Loucy (cell line): ENCODE data around the gene TNPO1.

ENCODE experiments used
- H2AFZ ChIP-seq: fragments of 200-600 bp; sonication (generic); 2 replicates; pipeline ENCODE4 v1.6.0; 2016; ENCODE audit warnings: antibody characterized with exemption, mild to moderate bottlenecking, low read length, moderate library complexity
- H3F3A ChIP-seq: fragments of 200-600 bp; 2 replicates; pipeline ENCODE4 v1.6.0; 2016; ENCODE audit warnings: antibody characterized with exemption, low read depth, mild to moderate bottlenecking
- H3K27me3 ChIP-seq: fragments of 200-600 bp; sonication (generic); 2 replicates; pipeline ENCODE4 v1.6.1; 2014; ENCODE audit warnings: low read length, mild to moderate bottlenecking; ENCODE audit not compliant: insufficient read depth, poor library complexity, severe bottlenecking
- H3K36me3 ChIP-seq: fragments of 200-600 bp; sonication (generic); 2 replicates; pipeline ENCODE4 v1.6.1; 2016; ENCODE audit warnings: low read length; ENCODE audit not compliant: insufficient read depth
- H3K4me1 ChIP-seq: fragments of 200-600 bp; sonication (generic); 2 replicates; pipeline ENCODE4 v1.5.1; 2014; ENCODE audit warnings: low read length, mild to moderate bottlenecking; ENCODE audit not compliant: insufficient read depth, poor library complexity, severe bottlenecking
- H3K4me2 ChIP-seq: fragments of 200-600 bp; sonication (generic); 2 replicates; pipeline ENCODE4 v1.6.0; 2014; ENCODE audit warnings: antibody characterized with exemption, low read length, low read depth, mild to moderate bottlenecking; ENCODE audit not compliant: poor library complexity, severe bottlenecking
- H3K4me3 ChIP-seq: fragments of 200-600 bp; sonication (generic); 2 replicates; pipeline ENCODE4 v1.5.1; 2014; ENCODE audit warnings: low read length, mild to moderate bottlenecking, mixed read lengths; ENCODE audit not compliant: poor library complexity, severe bottlenecking
- H3K79me2 ChIP-seq: fragments of 200-600 bp; sonication (generic); 2 replicates; pipeline ENCODE4 v1.6.1; 2014; ENCODE audit warnings: low read length; ENCODE audit not compliant: insufficient read depth
- H3K9ac ChIP-seq: fragments of 200-600 bp; sonication (generic); 2 replicates; pipeline ENCODE4 v1.6.0; 2014; ENCODE audit warnings: mild to moderate bottlenecking, low read depth, low read length, moderate library complexity; ENCODE audit not compliant: poor library complexity, severe bottlenecking
- H3K9me2 ChIP-seq: fragments of 200-600 bp; sonication (generic); replicated peaks from 2 replicates; pipeline ENCODE4 v1.6.1; 2016; ENCODE audit warnings: low read depth, low read length, mixed read lengths
- H3K9me3 ChIP-seq: fragments of 200-600 bp; sonication (generic); 2 replicates; pipeline ENCODE4 v1.6.1; 2014; ENCODE audit warnings: mild to moderate bottlenecking, antibody characterized with exemption, low read length, low read depth; ENCODE audit not compliant: insufficient read depth
- H4K20me1 ChIP-seq: fragments of 200-600 bp; sonication (generic); 2 replicates; pipeline ENCODE4 v1.6.0; 2014; ENCODE audit warnings: antibody characterized with exemption, low read length, mild to moderate bottlenecking; ENCODE audit not compliant: insufficient read depth, poor library complexity, severe bottlenecking
- EZH2phosphoT487 ChIP-seq: fragments of 200-600 bp; IDR thresholded peaks from 2 replicates; pipeline ENCODE4 v1.6.1; 2018; ENCODE audit warnings: antibody characterized with exemption, mild to moderate bottlenecking, moderate library complexity, borderline replicate concordance
- TF ChIP-seq, protein P1 (sequence below): fragments of 200-600 bp; sonication (generic); conservative IDR thresholded peaks from 2 replicates; pipeline ENCODE4 v1.5.1; 2014; ENCODE audit warnings: mild to moderate bottlenecking, antibody characterized with exemption, low read length

Gene TNPO1

DNA sequence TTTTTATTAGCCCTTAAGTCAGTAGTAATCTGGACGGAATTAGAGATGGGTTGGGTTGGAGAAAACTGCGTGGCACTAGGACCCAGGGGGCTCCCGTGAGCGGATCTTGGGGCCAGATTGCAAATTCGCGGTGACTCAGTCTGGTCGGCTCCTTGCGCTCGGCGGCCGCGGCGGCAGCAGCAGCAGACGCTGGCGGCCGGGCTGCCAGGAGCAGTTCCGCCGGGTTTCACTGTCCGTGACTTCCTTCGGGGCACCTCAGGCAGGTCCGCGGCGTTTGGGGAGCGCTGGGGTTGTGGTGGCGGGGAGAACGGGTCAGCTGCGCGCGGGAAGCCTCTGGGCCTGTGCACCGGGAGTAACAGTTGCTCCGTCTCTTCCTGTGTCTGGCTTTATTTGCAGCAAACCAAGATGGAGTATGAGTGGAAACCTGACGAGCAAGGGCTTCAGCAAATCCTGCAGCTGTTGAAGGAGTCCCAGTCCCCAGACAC is 31.6 kb downstream of the TNPO1 start:
- TF ChIP-seq, protein P1, sequence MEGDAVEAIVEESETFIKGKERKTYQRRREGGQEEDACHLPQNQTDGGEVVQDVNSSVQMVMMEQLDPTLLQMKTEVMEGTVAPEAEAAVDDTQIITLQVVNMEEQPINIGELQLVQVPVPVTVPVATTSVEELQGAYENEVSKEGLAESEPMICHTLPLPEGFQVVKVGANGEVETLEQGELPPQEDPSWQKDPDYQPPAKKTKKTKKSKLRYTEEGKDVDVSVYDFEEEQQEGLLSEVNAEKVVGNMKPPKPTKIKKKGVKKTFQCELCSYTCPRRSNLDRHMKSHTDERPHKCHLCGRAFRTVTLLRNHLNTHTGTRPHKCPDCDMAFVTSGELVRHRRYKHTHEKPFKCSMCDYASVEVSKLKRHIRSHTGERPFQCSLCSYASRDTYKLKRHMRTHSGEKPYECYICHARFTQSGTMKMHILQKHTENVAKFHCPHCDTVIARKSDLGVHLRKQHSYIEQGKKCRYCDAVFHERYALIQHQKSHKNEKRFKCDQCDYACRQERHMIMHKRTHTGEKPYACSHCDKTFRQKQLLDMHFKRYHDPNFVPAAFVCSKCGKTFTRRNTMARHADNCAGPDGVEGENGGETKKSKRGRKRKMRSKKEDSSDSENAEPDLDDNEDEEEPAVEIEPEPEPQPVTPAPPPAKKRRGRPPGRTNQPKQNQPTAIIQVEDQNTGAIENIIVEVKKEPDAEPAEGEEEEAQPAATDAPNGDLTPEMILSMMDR = no peak
- no peak for TF ChIP-seq EZH2phosphoT487
- H3K4me3 ChIP-seq = peak overlapping the region; percentile 82
- peaks cover 3% of the 10 kb centered on the region; the same call in 1 of the 2 replicates for H3K36me3 ChIP-seq
- peak overlapping the region; percentile 87 for H3K4me2 ChIP-seq
- H4K20me1 ChIP-seq = peaks cover 42% of the 10 kb centered on the region
- no peaks in the 10 kb centered on the region for H3K9me3 ChIP-seq
- H3K9me2 ChIP-seq = no peaks in the 10 kb centered on the region
- H2AFZ ChIP-seq = peak overlapping the region; percentile 90
- H3K27me3 ChIP-seq = no peaks in the 10 kb centered on the region
- no peaks in the 10 kb centered on the region for H3F3A ChIP-seq
- peaks cover 51% of the 10 kb centered on the region for H3K79me2 ChIP-seq
- H3K9ac ChIP-seq = peak overlapping the region; percentile 90
- peaks cover 34% of the 10 kb centered on the region for H3K4me1 ChIP-seq

DNA sequence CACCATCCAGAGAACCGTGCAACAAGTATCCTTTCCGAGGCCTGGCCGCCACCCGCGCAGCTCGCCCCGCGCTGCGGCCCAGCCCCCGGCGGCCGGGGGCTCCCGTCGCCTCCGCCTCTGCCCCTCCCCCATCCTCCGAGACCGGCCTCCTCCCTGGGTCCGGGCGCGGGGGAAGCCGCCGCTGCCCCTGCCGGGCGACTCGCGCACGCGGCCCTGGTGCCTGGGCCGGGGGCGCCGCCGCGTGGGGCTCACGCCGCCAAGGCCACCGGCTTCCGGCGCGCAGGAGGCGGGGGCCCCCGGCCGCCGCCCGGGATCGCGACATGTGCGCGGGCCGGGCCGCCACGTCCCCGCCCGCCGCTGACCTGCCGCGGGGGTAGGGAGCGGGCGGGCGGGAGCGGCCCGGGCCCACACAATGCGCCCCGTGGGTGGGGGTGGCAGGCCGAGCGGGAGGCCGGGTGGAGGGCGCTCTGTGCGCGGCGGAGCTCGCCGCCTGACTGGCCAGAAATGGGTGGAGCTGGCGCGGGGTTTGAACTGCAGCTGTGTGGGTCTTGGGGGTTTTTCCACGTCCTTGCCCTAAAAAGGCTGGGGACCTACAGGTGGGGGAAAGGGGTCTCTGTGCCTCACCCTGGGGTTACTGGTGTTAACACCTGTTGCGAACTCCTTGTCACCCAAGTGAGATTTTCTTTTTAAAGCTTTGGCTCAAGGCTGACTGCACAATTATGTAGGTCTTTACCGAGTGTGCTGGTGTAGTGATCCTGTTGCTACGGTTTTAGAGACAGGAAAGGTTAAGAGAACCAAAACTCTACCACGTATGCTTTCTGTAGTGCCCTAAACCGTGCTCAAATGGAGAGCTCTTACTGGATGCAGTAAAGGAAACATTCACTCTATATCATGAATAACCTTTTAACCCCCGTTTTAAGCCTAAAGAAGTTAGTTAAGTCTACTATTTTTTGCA is 32.3 kb downstream of the TNPO1 start:
- peaks cover 50% of the 10 kb centered on the region for H4K20me1 ChIP-seq
- no peak for TF ChIP-seq EZH2phosphoT487
- TF ChIP-seq, protein P1 = no peak
- peaks cover 6% of the 10 kb centered on the region for H3K36me3 ChIP-seq
- peaks cover 41% of the 10 kb centered on the region for H3K4me1 ChIP-seq
- H3K27me3 ChIP-seq = no peaks in the 10 kb centered on the region
- peak overlapping the region; percentile 95 for H3K4me2 ChIP-seq
- peak overlapping the region; percentile 90 for H2AFZ ChIP-seq
- H3K9ac ChIP-seq = peak overlapping the region; percentile 90
- H3F3A ChIP-seq = no peaks in the 10 kb centered on the region
- H3K4me3 ChIP-seq = peak overlapping the region; percentile 82
- H3K9me3 ChIP-seq = no peaks in the 10 kb centered on the region
- H3K9me2 ChIP-seq = no peaks in the 10 kb centered on the region
- peaks cover 58% of the 10 kb centered on the region for H3K79me2 ChIP-seq

GRCh38 chr5:72849546-72849945 is 33.1 kb downstream of the TNPO1 start:
- H3K79me2 ChIP-seq = peaks cover 66% of the 10 kb centered on the region
- peaks cover 58% of the 10 kb centered on the region for H4K20me1 ChIP-seq
- no peaks in the 10 kb centered on the region for H3F3A ChIP-seq
- H3K9me3 ChIP-seq = no peaks in the 10 kb centered on the region
- no peaks in the 10 kb centered on the region for H3K9me2 ChIP-seq
- no peaks in the 10 kb centered on the region for H3K27me3 ChIP-seq
- no peak for TF ChIP-seq EZH2phosphoT487
- TF ChIP-seq, protein P1 = no peak
- H3K4me1 ChIP-seq = peaks cover 45% of the 10 kb centered on the region
- H3K9ac ChIP-seq = peak overlapping the region; percentile 65
- peak overlapping the region; percentile 82 for H3K4me3 ChIP-seq
- peaks cover 10% of the 10 kb centered on the region for H3K36me3 ChIP-seq
- peak overlapping the region; percentile 95 for H3K4me2 ChIP-seq
- no peak overlapping the region for H2AFZ ChIP-seq
